WI38 (cell line): ENCODE results near the gene STRAP.

Experiments
- H3K4me3 ChIP-seq: 2 replicates; pipeline ENCODE4 v1.5.1; 2011; ENCODE audit warnings: low read depth, mild to moderate bottlenecking, control low read depth, low read length
- CTCF ChIP-seq: IDR thresholded peaks from 2 replicates; pipeline ENCODE4 v1.5.1; 2012; ENCODE audit warnings: low read depth, mild to moderate bottlenecking, control low read depth, low read length

The STRAP gene

GRCh38 chr12:15848606-15849005, 33.6 kb upstream of the STRAP start:
- no peak overlapping the region for H3K4me3 ChIP-seq
- no peak for TF ChIP-seq CTCF

- H3K4me3 ChIP-seq: no peak overlapping the region
- no peak for TF ChIP-seq CTCF
Measured at GRCh38 chr12:15851045-15851620, 31.1 kb upstream of the STRAP start.

GRCh38 chr12:15851919-15852318, 30.3 kb upstream of the STRAP start:
- TF ChIP-seq CTCF: no peak
- H3K4me3 ChIP-seq: no peak overlapping the region

DNA sequence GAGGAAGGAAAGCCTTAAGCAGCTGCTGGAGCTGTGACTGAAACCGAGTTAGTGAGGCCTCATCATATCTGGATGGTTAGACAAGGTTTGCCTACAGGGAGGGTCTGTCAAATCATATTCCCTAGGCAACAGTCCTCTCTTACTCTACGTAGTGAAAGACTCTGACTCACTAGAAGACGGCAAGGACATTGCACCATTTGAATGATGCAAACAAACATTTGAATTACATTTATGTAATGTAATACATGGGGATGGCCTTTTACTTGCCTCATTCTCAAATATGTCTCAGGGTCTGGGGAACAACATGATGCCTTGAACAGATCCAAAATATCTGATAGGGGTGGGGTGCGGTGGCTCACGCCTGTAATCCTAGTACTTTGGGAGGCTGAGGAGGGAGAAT, 29.8 kb upstream of the STRAP start:
- H3K4me3 ChIP-seq: no peak overlapping the region
- no peak for TF ChIP-seq CTCF

GRCh38 chr12:15853877-15854276, 28.3 kb upstream of the STRAP start:
- no peak overlapping the region for H3K4me3 ChIP-seq
- no peak for TF ChIP-seq CTCF

DNA sequence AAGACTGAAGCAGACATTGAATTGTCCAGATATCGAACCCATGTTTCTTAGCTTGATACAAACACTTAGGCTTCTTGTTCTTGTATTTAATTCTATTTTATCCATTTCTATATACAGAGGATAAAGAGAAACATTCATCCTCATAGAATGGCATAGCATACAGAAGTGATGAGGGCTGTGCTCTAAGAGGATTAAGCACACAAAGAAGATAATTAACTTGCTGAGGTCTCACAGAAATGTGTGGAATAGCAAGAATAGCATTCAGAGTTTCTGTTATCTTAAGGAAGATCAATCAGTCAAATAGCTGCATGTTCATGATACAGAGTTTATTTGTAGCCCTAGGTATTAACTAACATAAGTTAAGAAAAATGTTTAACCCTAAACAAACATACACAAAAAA, 27.3 kb upstream of the STRAP start:
- H3K4me3 ChIP-seq: no peak overlapping the region
- TF ChIP-seq CTCF: no peak

GRCh38 chr12:15855646-15856045, 26.5 kb upstream of the STRAP start:
- TF ChIP-seq CTCF: no peak
- H3K4me3 ChIP-seq: no peak overlapping the region
